Measurements from ENCODE around the gene IL34. TPM values are rescaled to one million over a fixed set of nuclear protein-coding genes. Genes with fewer than 3 reads are reported as not detected.

The IL34 gene
- polyA plus RNA-seq, 1 of the 3 experiments (the other 2 are of a cell fraction): 0.18 TPM

DNA sequence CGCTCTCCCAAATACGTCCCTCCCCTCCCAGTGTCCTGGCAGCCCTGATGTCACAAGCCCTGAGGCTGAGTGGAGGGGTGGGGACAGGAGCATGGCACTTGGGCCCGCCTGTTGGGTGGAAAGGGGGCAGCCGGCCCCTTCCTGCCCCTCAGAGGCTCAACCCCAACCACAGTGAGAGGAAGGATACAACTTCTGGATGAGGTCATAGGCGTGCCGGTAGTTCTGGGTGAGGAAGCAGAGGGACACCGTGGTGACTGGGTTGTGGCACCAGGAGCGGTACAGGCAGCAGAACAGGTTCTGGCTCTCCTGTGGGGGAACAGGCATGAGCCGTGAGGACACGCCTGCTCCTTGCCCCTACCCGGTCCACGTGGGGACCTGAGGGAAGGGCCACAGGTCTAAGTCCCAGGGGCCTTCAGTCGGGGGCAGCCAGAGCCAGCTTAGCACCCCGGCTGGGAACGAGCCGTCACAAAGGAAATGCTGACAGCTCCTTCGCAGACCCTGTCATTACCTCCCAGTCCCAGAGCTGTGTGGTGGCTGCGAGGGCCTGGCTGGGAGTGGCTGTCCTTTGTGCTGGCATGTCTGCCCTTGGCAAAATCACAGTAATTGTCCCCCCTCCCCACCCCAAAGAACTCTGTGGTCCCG, 50.7 kb downstream of the IL34 start:
- Histone ChIP-seq H3K4me1 (ENCODE audit: control insufficient read depth in 1 of 2, insufficient read depth in 2 of 2, low read depth in 1 of 2, low read length in 1 of 2) (peaks cover 45 to 83% of the 10 kb centered on the region in 2 experiments), H3K9me2 (no peaks in the 10 kb centered on the region), H4K20me1 (ENCODE audit: insufficient read depth) (no peaks in the 10 kb centered on the region), H3K27me3 (ENCODE audit: insufficient read depth) (no peaks in the 10 kb centered on the region), H3K4me2 (no peak overlapping the region), H3K27ac (ENCODE audit: low read depth in 2 of 2, low read length in 1 of 2) (peak overlapping the region in 1 of 2 experiments; percentile 89; a peak in 1 of 4 replicates), H2AFZ (ENCODE audit: low read depth) (no peak overlapping the region), H3K79me2 (ENCODE audit: insufficient read depth) (no peaks in the 10 kb centered on the region), H3F3A (replicated peaks; ENCODE audit: insufficient read depth) (peaks cover 12% of the 10 kb centered on the region), H3K36me3 (replicated peaks in 1 of 2; ENCODE audit: control insufficient read depth in 1 of 2, insufficient read depth in 2 of 2, low read length in 1 of 2) (no peaks in the 10 kb centered on the region), H3K9ac (no peak overlapping the region), H3K4me3 (ENCODE audit: low read depth in 2 of 2, low read length in 1 of 2) (no peak overlapping the region), H3K9me3 (no peaks in the 10 kb centered on the region)
- ChIA-PET CTCF (interaction anchor here (1.6 to 3.8 kb wide), 2 partner anchors 9 to 74 kb away, joined by 5 to 21 read pairs; no protein-coding TSS in a partner anchor), POLR2A (no interaction called here)
- TF ChIP-seq USF1 (IDR thresholded peaks at IDR 0.05; ENCODE audit: borderline replicate concordance, low read depth): no peak
- no peak for TF ChIP-seq EZH2phosphoT487 (IDR thresholded peaks at IDR 0.05; ENCODE audit: borderline replicate concordance, low read depth)
- TF ChIP-seq, protein P1, sequence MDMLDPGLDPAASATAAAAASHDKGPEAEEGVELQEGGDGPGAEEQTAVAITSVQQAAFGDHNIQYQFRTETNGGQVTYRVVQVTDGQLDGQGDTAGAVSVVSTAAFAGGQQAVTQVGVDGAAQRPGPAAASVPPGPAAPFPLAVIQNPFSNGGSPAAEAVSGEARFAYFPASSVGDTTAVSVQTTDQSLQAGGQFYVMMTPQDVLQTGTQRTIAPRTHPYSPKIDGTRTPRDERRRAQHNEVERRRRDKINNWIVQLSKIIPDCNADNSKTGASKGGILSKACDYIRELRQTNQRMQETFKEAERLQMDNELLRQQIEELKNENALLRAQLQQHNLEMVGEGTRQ (IDR thresholded peaks at IDR 0.05; ENCODE audit: borderline replicate concordance, low read depth, low read length): no peak
- TF ChIP-seq SIN3A (IDR thresholded peaks at IDR 0.05; ENCODE audit: borderline replicate concordance, low read depth, low read length): no peak
- TF ChIP-seq FOXJ3 (CRISPR knock-in tag; IDR thresholded peaks at IDR 0.05): no peak
- TF ChIP-seq FOSL2 (IDR thresholded peaks at IDR 0.05; ENCODE audit: borderline replicate concordance, low read depth): no peak
- TF ChIP-seq GATA2 (CRISPR knock-in tag; IDR thresholded peaks at IDR 0.05): no peak
- TF ChIP-seq NFIC (IDR thresholded peaks at IDR 0.05; ENCODE audit: borderline replicate concordance): no peak
- TF ChIP-seq, protein P2, sequence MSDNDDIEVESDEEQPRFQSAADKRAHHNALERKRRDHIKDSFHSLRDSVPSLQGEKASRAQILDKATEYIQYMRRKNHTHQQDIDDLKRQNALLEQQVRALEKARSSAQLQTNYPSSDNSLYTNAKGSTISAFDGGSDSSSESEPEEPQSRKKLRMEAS (IDR thresholded peaks at IDR 0.05; ENCODE audit: low read depth): no peak
- TF ChIP-seq TEAD4 (IDR thresholded peaks at IDR 0.05; ENCODE audit: borderline replicate concordance, insufficient read depth): no peak
- TF ChIP-seq POLR2AphosphoS5 (IDR thresholded peaks at IDR 0.05; ENCODE audit: low read depth, low read length): no peak
- no peak for TF ChIP-seq RXRA (IDR thresholded peaks at IDR 0.05; ENCODE audit: borderline replicate concordance, low read depth)
- TF ChIP-seq FOXM1 (IDR thresholded peaks at IDR 0.05; ENCODE audit: low read depth): no peak
- 94% methylated on average over 8 of the region's 19 CpGs for WGBS (ENCODE audit: low lambda C conversion rate)
- no peak for DNase-seq

GRCh38 chr16:70697594-70698170, 51.3 kb downstream of the IL34 start:
- Histone ChIP-seq H2AFZ (ENCODE audit: low read depth) (no peak overlapping the region), H3K9me2 (no peaks in the 10 kb centered on the region), H3K79me2 (ENCODE audit: insufficient read depth) (no peaks in the 10 kb centered on the region), H3F3A (replicated peaks; ENCODE audit: insufficient read depth) (peaks cover 13% of the 10 kb centered on the region), H3K4me2 (no peak overlapping the region), H3K27ac (ENCODE audit: low read depth in 2 of 2, low read length in 1 of 2) (no peak overlapping the region; a peak in 1 of 4 replicates), H3K9ac (no peak overlapping the region), H3K9me3 (no peaks in the 10 kb centered on the region), H4K20me1 (ENCODE audit: insufficient read depth) (no peaks in the 10 kb centered on the region), H3K4me1 (ENCODE audit: control insufficient read depth in 1 of 2, insufficient read depth in 2 of 2, low read depth in 1 of 2, low read length in 1 of 2) (peaks cover 45 to 83% of the 10 kb centered on the region in 2 experiments; a peak in 3 of 4 replicates), H3K27me3 (ENCODE audit: insufficient read depth) (no peaks in the 10 kb centered on the region), H3K4me3 (ENCODE audit: low read depth in 2 of 2, low read length in 1 of 2) (no peak overlapping the region), H3K36me3 (replicated peaks in 1 of 2; ENCODE audit: control insufficient read depth in 1 of 2, insufficient read depth in 2 of 2, low read length in 1 of 2) (no peaks in the 10 kb centered on the region)
- DNase-seq: no peak
- no peak for TF ChIP-seq TAF1 (IDR thresholded peaks at IDR 0.05; ENCODE audit: borderline replicate concordance, low read depth, low read length)
- no peak for TF ChIP-seq TEAD4 (IDR thresholded peaks at IDR 0.05; ENCODE audit: borderline replicate concordance, insufficient read depth)
- TF ChIP-seq, protein P3, sequence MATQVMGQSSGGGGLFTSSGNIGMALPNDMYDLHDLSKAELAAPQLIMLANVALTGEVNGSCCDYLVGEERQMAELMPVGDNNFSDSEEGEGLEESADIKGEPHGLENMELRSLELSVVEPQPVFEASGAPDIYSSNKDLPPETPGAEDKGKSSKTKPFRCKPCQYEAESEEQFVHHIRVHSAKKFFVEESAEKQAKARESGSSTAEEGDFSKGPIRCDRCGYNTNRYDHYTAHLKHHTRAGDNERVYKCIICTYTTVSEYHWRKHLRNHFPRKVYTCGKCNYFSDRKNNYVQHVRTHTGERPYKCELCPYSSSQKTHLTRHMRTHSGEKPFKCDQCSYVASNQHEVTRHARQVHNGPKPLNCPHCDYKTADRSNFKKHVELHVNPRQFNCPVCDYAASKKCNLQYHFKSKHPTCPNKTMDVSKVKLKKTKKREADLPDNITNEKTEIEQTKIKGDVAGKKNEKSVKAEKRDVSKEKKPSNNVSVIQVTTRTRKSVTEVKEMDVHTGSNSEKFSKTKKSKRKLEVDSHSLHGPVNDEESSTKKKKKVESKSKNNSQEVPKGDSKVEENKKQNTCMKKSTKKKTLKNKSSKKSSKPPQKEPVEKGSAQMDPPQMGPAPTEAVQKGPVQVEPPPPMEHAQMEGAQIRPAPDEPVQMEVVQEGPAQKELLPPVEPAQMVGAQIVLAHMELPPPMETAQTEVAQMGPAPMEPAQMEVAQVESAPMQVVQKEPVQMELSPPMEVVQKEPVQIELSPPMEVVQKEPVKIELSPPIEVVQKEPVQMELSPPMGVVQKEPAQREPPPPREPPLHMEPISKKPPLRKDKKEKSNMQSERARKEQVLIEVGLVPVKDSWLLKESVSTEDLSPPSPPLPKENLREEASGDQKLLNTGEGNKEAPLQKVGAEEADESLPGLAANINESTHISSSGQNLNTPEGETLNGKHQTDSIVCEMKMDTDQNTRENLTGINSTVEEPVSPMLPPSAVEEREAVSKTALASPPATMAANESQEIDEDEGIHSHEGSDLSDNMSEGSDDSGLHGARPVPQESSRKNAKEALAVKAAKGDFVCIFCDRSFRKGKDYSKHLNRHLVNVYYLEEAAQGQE (IDR thresholded peaks at IDR 0.05; ENCODE audit: low read depth, low read length): no peak
- no peak for TF ChIP-seq RAD21 (IDR thresholded peaks at IDR 0.05; ENCODE audit: low read length)
- TF ChIP-seq SMC3 (IDR thresholded peaks at IDR 0.05; ENCODE audit: low read depth, low read length): no peak
- TF ChIP-seq PBX3 (IDR thresholded peaks at IDR 0.05): no peak
- TF ChIP-seq TCF12 (IDR thresholded peaks at IDR 0.05): no peak
- TF ChIP-seq MXI1 (IDR thresholded peaks at IDR 0.05; ENCODE audit: low read depth, low read length): no peak
- TF ChIP-seq ELF1 (IDR thresholded peaks at IDR 0.05): no peak
- no peak for TF ChIP-seq FOXJ3 (CRISPR knock-in tag; IDR thresholded peaks at IDR 0.05)
- ChIA-PET POLR2A (no interaction called here), CTCF (interaction anchor here (1.6 to 3.8 kb wide), 2 partner anchors 10 to 74 kb away, joined by 5 to 21 read pairs; no protein-coding TSS in a partner anchor)
- 89% methylated on average over 3 of the region's 14 CpGs for WGBS (ENCODE audit: low lambda C conversion rate)

All from SK-N-SH (cell line).